Nephron progenitor cell (in vitro differentiated cells): Measurements from ENCODE around the gene OMG.

ENCODE experiments used
- DNase-seq: peaks from one replicate; pipeline ENCODE4 v3.0.0; 2021
- H3K27ac Mint-ChIP-seq: 2 replicates; pipeline ENCODE4 v1.8.0; 2021; ENCODE audit warnings: mild to moderate bottlenecking, moderate library complexity, mixed read lengths
- H3K27me3 Mint-ChIP-seq: 2 replicates; pipeline ENCODE4 v1.8.0; 2021; ENCODE audit warnings: mild to moderate bottlenecking, low read depth, mixed read lengths; ENCODE audit not compliant: poor library complexity
- H3K36me3 Mint-ChIP-seq: 2 replicates; pipeline ENCODE4 v1.8.0; 2021; ENCODE audit warnings: low read depth, mixed read lengths
- H3K4me1 Mint-ChIP-seq: 2 replicates; pipeline ENCODE4 v1.8.0; 2021; ENCODE audit warnings: mixed read lengths
- H3K4me3 Mint-ChIP-seq: 2 replicates; pipeline ENCODE4 v1.8.0; 2021; ENCODE audit warnings: mild to moderate bottlenecking, moderate library complexity, mixed read lengths
- H3K9me3 Mint-ChIP-seq: 2 replicates; pipeline ENCODE4 v1.8.0; 2021; ENCODE audit warnings: mild to moderate bottlenecking, moderate library complexity, mixed read lengths
- TF ChIP-seq, protein P1 (sequence below): fragments of 200-600 bp; sonication (generic); IDR thresholded peaks from 2 replicates; pipeline ENCODE4 v1.5.0; 2021; ENCODE audit warnings: antibody characterized with exemption

The OMG gene

DNA sequence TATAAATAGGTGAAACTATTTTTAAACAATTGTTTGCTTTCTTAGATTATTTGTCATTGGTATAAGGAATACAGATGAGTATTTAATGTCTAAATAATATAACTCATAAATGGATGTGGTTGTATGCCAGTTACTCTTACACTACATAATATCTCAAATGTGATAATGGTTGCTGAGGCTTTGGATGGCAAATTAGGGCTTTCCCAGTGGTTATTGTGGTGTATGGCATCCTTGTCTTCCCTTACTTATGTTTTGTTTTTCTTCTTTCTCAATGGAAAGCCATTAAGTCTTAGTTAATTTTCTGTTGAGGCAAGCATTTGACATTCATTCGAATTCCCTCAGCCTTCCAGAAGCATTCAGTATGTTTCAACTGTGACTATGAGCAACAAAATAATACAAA is 10.5 kb downstream of the OMG start:
- peaks cover 6% of the 10 kb centered on the region for H3K27me3 Mint-ChIP-seq
- no peak overlapping the region for H3K4me3 Mint-ChIP-seq
- TF ChIP-seq, protein P1, sequence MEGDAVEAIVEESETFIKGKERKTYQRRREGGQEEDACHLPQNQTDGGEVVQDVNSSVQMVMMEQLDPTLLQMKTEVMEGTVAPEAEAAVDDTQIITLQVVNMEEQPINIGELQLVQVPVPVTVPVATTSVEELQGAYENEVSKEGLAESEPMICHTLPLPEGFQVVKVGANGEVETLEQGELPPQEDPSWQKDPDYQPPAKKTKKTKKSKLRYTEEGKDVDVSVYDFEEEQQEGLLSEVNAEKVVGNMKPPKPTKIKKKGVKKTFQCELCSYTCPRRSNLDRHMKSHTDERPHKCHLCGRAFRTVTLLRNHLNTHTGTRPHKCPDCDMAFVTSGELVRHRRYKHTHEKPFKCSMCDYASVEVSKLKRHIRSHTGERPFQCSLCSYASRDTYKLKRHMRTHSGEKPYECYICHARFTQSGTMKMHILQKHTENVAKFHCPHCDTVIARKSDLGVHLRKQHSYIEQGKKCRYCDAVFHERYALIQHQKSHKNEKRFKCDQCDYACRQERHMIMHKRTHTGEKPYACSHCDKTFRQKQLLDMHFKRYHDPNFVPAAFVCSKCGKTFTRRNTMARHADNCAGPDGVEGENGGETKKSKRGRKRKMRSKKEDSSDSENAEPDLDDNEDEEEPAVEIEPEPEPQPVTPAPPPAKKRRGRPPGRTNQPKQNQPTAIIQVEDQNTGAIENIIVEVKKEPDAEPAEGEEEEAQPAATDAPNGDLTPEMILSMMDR, result no peak
- no peak for DNase-seq
- H3K9me3 Mint-ChIP-seq, result peaks cover 3% of the 10 kb centered on the region
- H3K4me1 Mint-ChIP-seq, result peaks cover 5% of the 10 kb centered on the region
- H3K36me3 Mint-ChIP-seq, result peaks cover 42% of the 10 kb centered on the region
- H3K27ac Mint-ChIP-seq, result no peak overlapping the region

GRCh38 chr17:31283841-31284240 is 13.2 kb downstream of the OMG start:
- Mint-ChIP-seq H3K9me3 (peaks cover 3% of the 10 kb centered on the region), H3K4me3 (no peak overlapping the region), H3K36me3 (peaks cover 44% of the 10 kb centered on the region), H3K27me3 (peaks cover 6% of the 10 kb centered on the region), H3K27ac (no peak overlapping the region), H3K4me1 (no peaks in the 10 kb centered on the region)
- TF ChIP-seq, protein P1, result no peak
- DNase-seq, result no peak

GRCh38 chr17:31281061-31281460 is 16.0 kb downstream of the OMG start:
- H3K9me3 Mint-ChIP-seq, result peaks cover 3% of the 10 kb centered on the region
- no peaks in the 10 kb centered on the region for H3K4me1 Mint-ChIP-seq
- peaks cover 51% of the 10 kb centered on the region for H3K36me3 Mint-ChIP-seq
- TF ChIP-seq, protein P1, result no peak
- no peak overlapping the region for H3K27ac Mint-ChIP-seq
- no peak for DNase-seq
- no peak overlapping the region for H3K4me3 Mint-ChIP-seq
- no peaks in the 10 kb centered on the region for H3K27me3 Mint-ChIP-seq

GRCh38 chr17:31279401-31279800 is 17.6 kb downstream of the OMG start:
- H3K4me1 Mint-ChIP-seq, result no peaks in the 10 kb centered on the region
- no peak overlapping the region for H3K4me3 Mint-ChIP-seq
- H3K27me3 Mint-ChIP-seq, result no peaks in the 10 kb centered on the region
- H3K36me3 Mint-ChIP-seq, result peaks cover 63% of the 10 kb centered on the region
- H3K9me3 Mint-ChIP-seq, result peaks cover 3% of the 10 kb centered on the region
- no peak for DNase-seq
- TF ChIP-seq, protein P1, result no peak
- no peak overlapping the region for H3K27ac Mint-ChIP-seq

GRCh38 chr17:31275116-31275515 is 21.9 kb downstream of the OMG start:
- H3K27ac Mint-ChIP-seq, result no peak overlapping the region
- DNase-seq, result no peak
- no peak overlapping the region for H3K4me3 Mint-ChIP-seq
- no peaks in the 10 kb centered on the region for H3K4me1 Mint-ChIP-seq
- peaks cover 66% of the 10 kb centered on the region for H3K36me3 Mint-ChIP-seq
- TF ChIP-seq, protein P1, result no peak
- no peaks in the 10 kb centered on the region for H3K27me3 Mint-ChIP-seq
- H3K9me3 Mint-ChIP-seq, result no peaks in the 10 kb centered on the region

GRCh38 chr17:31274252-31274651 is 22.8 kb downstream of the OMG start:
- DNase-seq, result no peak
- Mint-ChIP-seq H3K9me3 (no peaks in the 10 kb centered on the region), H3K4me3 (no peak overlapping the region), H3K4me1 (peaks cover 5% of the 10 kb centered on the region), H3K36me3 (peaks cover 69% of the 10 kb centered on the region), H3K27ac (no peak overlapping the region), H3K27me3 (no peaks in the 10 kb centered on the region)
- TF ChIP-seq, protein P1, result no peak
